ENCODE data around the gene VPS16.

Gene VPS16

GRCh38 chr20:2909953-2910352 is 69.4 kb downstream of the VPS16 start:
- H3K27ac ChIP-seq (ENCODE audit: low read depth, low read length): no peak overlapping the region
- no peak overlapping the region for H3K4me3 ChIP-seq (ENCODE audit: low read length)
- H3K4me2 ChIP-seq (ENCODE audit: low read length): no peak overlapping the region
- H3K9me2 ChIP-seq (replicated peaks; ENCODE audit: control insufficient read depth, low read length): no peaks in the 10 kb centered on the region
- H3K36me3 ChIP-seq (ENCODE audit: control insufficient read depth, low read length): no peaks in the 10 kb centered on the region
- TF ChIP-seq CTCF (IDR thresholded peaks at IDR 0.05; ENCODE audit: low read depth, low read length, poor library complexity, severe bottlenecking) (no peak), EZH2phosphoT487 (IDR thresholded peaks at IDR 0.05; ENCODE audit: borderline replicate concordance, low read length) (no peak)
- H3F3A ChIP-seq (ENCODE audit: control insufficient read depth, insufficient read depth): peaks cover 4% of the 10 kb centered on the region
- H3K4me1 ChIP-seq (ENCODE audit: control insufficient read depth, low read length): no peaks in the 10 kb centered on the region
- H4K20me1 ChIP-seq (ENCODE audit: control insufficient read depth, insufficient read depth, low read depth, low read length): no peaks in the 10 kb centered on the region
- peaks cover 12% of the 10 kb centered on the region for H3K79me2 ChIP-seq (ENCODE audit: control insufficient read depth, low read length)
- H3K9me3 ChIP-seq (ENCODE audit: control insufficient read depth, insufficient read depth, low read length): no peaks in the 10 kb centered on the region
- H3K27me3 ChIP-seq (ENCODE audit: control insufficient read depth, low read length): no peaks in the 10 kb centered on the region

- TF ChIP-seq EZH2phosphoT487 (IDR thresholded peaks at IDR 0.05; ENCODE audit: borderline replicate concordance, low read length) (no peak), CTCF (IDR thresholded peaks at IDR 0.05; ENCODE audit: low read depth, low read length, poor library complexity, severe bottlenecking) (no peak)
- H3K27ac ChIP-seq (ENCODE audit: low read depth, low read length): no peak overlapping the region
- H3K4me2 ChIP-seq (ENCODE audit: low read length): no peak overlapping the region
- H3K79me2 ChIP-seq (ENCODE audit: control insufficient read depth, low read length): peaks cover 12% of the 10 kb centered on the region; the same call in 1 of the 2 replicates
- H3K9me2 ChIP-seq (replicated peaks; ENCODE audit: control insufficient read depth, low read length): no peaks in the 10 kb centered on the region
- H3K4me1 ChIP-seq (ENCODE audit: control insufficient read depth, low read length): no peaks in the 10 kb centered on the region
- H3K36me3 ChIP-seq (ENCODE audit: control insufficient read depth, low read length): no peaks in the 10 kb centered on the region
- H3F3A ChIP-seq (ENCODE audit: control insufficient read depth, insufficient read depth): peaks cover 4% of the 10 kb centered on the region
- H4K20me1 ChIP-seq (ENCODE audit: control insufficient read depth, insufficient read depth, low read depth, low read length): no peaks in the 10 kb centered on the region
- H3K27me3 ChIP-seq (ENCODE audit: control insufficient read depth, low read length): no peaks in the 10 kb centered on the region
- no peaks in the 10 kb centered on the region for H3K9me3 ChIP-seq (ENCODE audit: control insufficient read depth, insufficient read depth, low read length)
- H3K4me3 ChIP-seq (ENCODE audit: low read length): no peak overlapping the region
These were observed 70.7 kb downstream of the VPS16 start for GRCh38 chr20:2911200-2911599.

GRCh38 chr20:2914160-2914559 is 73.6 kb downstream of the VPS16 start:
- Histone ChIP-seq H3F3A (ENCODE audit: control insufficient read depth, insufficient read depth) (no peaks in the 10 kb centered on the region), H3K79me2 (ENCODE audit: control insufficient read depth, low read length) (peaks cover 10% of the 10 kb centered on the region), H3K9me2 (replicated peaks; ENCODE audit: control insufficient read depth, low read length) (no peaks in the 10 kb centered on the region), H3K27me3 (ENCODE audit: control insufficient read depth, low read length) (no peaks in the 10 kb centered on the region), H3K4me3 (ENCODE audit: low read length) (no peak overlapping the region), H3K36me3 (ENCODE audit: control insufficient read depth, low read length) (no peaks in the 10 kb centered on the region), H3K4me1 (ENCODE audit: control insufficient read depth, low read length) (no peaks in the 10 kb centered on the region), H3K4me2 (ENCODE audit: low read length) (no peak overlapping the region), H3K9me3 (ENCODE audit: control insufficient read depth, insufficient read depth, low read length) (no peaks in the 10 kb centered on the region), H4K20me1 (ENCODE audit: control insufficient read depth, insufficient read depth, low read depth, low read length) (no peaks in the 10 kb centered on the region), H3K27ac (ENCODE audit: low read depth, low read length) (no peak overlapping the region)
- TF ChIP-seq CTCF (IDR thresholded peaks at IDR 0.05; ENCODE audit: low read depth, low read length, poor library complexity, severe bottlenecking) (no peak), EZH2phosphoT487 (IDR thresholded peaks at IDR 0.05; ENCODE audit: borderline replicate concordance, low read length) (no peak)
